Activated B cell treated with CpG ODN at 0.5 μM for 24 hours (primary cell): ENCODE measurements around the gene GATA3. TPM values are rescaled to one million over a fixed set of nuclear protein-coding genes. Genes with fewer than 3 reads are reported as not detected.

Experiments
- ATAC-seq: fragments of 200-7000 bp; cut with Tn5 transposase; one replicate; pipeline ENCODE4 v1.10.0; 2021; ENCODE audit warnings: low read depth, mild to moderate bottlenecking, moderate library complexity
- CTCF ChIA-PET: fragments of 350-600 bp; sonication (Branson Sonifier 250); formaldehyde crosslinking; loops from one replicate; lab custom pipeline; 2021; ENCODE audit warnings: antibody characterized with exemption; lab: Charles Lee
- POLR2A ChIA-PET: fragments of 350-600 bp; sonication (Branson Sonifier 250); formaldehyde crosslinking; loops from one replicate; lab custom pipeline; 2021; ENCODE audit warnings: antibody characterized with exemption; lab: Charles Lee
- DNase-seq: peaks from one replicate; pipeline ENCODE4 v3.0.0; 2022
- H3K27ac Mint-ChIP-seq: one replicate; pipeline ENCODE4 v1.8.0; 2020; ENCODE audit warnings: mixed read lengths
- H3K27me3 Mint-ChIP-seq: one replicate; pipeline ENCODE4 v1.8.0; 2021; ENCODE audit warnings: mixed read lengths
- H3K36me3 Mint-ChIP-seq: one replicate; pipeline ENCODE4 v1.8.0; 2021; ENCODE audit warnings: low read depth, mixed read lengths
- H3K4me1 Mint-ChIP-seq: one replicate; pipeline ENCODE4 v1.8.0; 2021; ENCODE audit warnings: mixed read lengths
- H3K4me3 Mint-ChIP-seq: one replicate; pipeline ENCODE4 v1.8.0; 2020; ENCODE audit warnings: mild to moderate bottlenecking, mixed read lengths
- H3K9me3 Mint-ChIP-seq: one replicate; pipeline ENCODE4 v1.8.0; 2020; ENCODE audit warnings: mixed read lengths
- CTCF ChIP-seq: fragments of 200-600 bp; IDR thresholded peaks from one replicate; pipeline ENCODE4 v1.8.0; 2022; ENCODE audit warnings: antibody characterized with exemption, mild to moderate bottlenecking
- intact Hi-C: fragments of 100-400 bp; cut with micrococcal nuclease; formaldehyde crosslinking; loops from one replicate; pipeline ENCODE4 v1.15.1; 2024
- total RNA-seq: library from RNA; stranded (reverse); gene quantifications from 2 replicates; pipeline ENCODE4 v1.2.3, GENCODE V29; 2022

Gene GATA3
- total RNA-seq, 1 donor from 2014 or later = 0.53 TPM

DNA sequence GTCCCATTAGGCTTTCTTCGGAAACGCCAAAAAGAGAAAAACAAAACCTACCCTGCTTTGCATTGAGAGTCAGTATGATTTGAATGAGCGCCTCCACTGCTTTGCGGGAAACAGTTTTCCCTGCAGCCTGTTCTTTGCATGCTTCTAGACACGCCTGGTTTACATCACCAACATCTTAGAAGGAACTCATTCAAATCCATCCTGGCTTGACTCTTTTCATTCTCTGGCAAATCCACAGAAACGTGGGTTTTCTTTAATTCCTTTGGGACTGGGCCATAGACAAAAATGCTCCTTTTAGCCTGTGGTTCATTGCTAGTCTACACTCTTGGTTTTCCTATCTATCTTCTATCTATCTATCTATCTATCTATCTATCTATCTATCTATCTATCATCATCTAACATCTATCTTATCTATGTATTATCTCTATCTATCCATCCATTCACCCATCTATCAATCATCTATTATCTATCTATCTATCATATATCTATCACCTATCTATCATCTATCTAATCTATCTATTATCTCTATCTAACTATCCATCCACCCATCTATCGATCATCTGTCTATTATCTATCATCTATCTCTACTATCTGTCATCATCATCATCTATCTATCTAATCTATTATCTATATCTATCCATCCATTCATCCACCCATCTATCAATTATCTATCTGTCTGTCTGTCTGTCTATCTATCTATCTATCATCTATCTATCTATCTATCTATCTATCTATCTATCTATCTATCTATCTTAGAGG is 68.3 kb downstream of the GATA3 start:
- Mint-ChIP-seq H3K9me3 (no peaks in the 10 kb centered on the region), H3K36me3 (no peaks in the 10 kb centered on the region), H3K27me3 (no peaks in the 10 kb centered on the region), H3K4me3 (no peak overlapping the region), H3K4me1 (no peaks in the 10 kb centered on the region), H3K27ac (no peak overlapping the region)
- CTCF ChIA-PET = no interaction called here
- DNase-seq (no peak), ATAC-seq (no peak)
- no peak for TF ChIP-seq CTCF
- intact Hi-C loops = no loop called here
- POLR2A ChIA-PET = no interaction called here

DNA sequence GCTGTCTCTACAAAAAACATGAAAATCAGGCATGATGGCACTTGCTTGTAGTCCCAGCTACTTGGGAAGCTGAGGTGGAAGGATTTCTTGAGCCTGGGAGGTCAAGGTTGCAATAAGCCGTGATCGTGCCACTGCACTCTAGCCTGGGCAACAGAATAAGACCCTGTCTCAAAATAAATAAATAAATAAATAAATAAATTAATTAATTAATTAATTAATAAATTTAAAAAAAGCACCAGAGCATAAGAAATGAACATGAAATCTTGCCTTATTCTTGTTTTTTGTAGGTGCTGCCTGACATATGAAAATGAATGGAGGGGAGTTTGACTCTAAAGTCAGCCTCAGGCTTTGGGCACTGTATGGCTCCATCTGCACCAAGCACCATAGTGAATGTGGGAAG is 69.9 kb downstream of the GATA3 start:
- Mint-ChIP-seq H3K27me3 (peaks cover 5% of the 10 kb centered on the region), H3K36me3 (no peaks in the 10 kb centered on the region), H3K27ac (no peak overlapping the region), H3K4me3 (no peak overlapping the region), H3K9me3 (no peaks in the 10 kb centered on the region), H3K4me1 (no peaks in the 10 kb centered on the region)
- no peak for TF ChIP-seq CTCF
- ChIA-PET POLR2A (no interaction called here), CTCF (no interaction called here)
- DNase-seq = no peak
- ATAC-seq = no peak
- intact Hi-C loops = no loop called here

Other genes starting within 250 kb of the GATA3 start
- gene TAF3, start 236.2 kb upstream of the GATA3 start, total RNA-seq = 12.4 and 12.6 TPM in 2 replicates